Muscle layer of colon (tissue), 2 donors: ENCODE data around the gene TMEM63B.
A peak's percentile ranks its signal among the peaks of the same experiment; 100 is the strongest.

Experiments
- H3K27ac ChIP-seq: one replicate; pipeline ENCODE4 v1.7.0; 2013; ENCODE audit warnings: low read depth, mild to moderate bottlenecking, low read length, moderate library complexity
- H3K27me3 ChIP-seq, 2 donors: one replicate each; pipeline ENCODE4 v1.7.0; 2013; ENCODE audit warnings: low read length in 2 of 2, mild to moderate bottlenecking in 2 of 2; ENCODE audit not compliant: insufficient read depth in 2 of 2, control insufficient read depth in 1 of 2
- H3K36me3 ChIP-seq: one replicate; pipeline ENCODE4 v1.7.0; 2013; ENCODE audit warnings: mild to moderate bottlenecking, low read length; ENCODE audit not compliant: insufficient read depth
- H3K4me1 ChIP-seq: one replicate; pipeline ENCODE4 v1.7.0; 2013; ENCODE audit warnings: mild to moderate bottlenecking, low read length; ENCODE audit not compliant: insufficient read depth
- H3K4me3 ChIP-seq, 2 donors: one replicate each; pipeline ENCODE4 v1.7.0; 2013; ENCODE audit warnings: low read length in 2 of 2, low read depth in 1 of 2, mild to moderate bottlenecking in 1 of 2, moderate library complexity in 1 of 2
- H3K9ac ChIP-seq: one replicate; pipeline ENCODE4 v1.7.0; 2013; ENCODE audit warnings: low read length
- H3K9me3 ChIP-seq: one replicate; pipeline ENCODE4 v1.7.0; 2013; ENCODE audit warnings: mild to moderate bottlenecking, low read length
- donor health status: abdominal sarcoma.
- donor health status: Adenocarcinoma of cecum.

The TMEM63B gene

DNA sequence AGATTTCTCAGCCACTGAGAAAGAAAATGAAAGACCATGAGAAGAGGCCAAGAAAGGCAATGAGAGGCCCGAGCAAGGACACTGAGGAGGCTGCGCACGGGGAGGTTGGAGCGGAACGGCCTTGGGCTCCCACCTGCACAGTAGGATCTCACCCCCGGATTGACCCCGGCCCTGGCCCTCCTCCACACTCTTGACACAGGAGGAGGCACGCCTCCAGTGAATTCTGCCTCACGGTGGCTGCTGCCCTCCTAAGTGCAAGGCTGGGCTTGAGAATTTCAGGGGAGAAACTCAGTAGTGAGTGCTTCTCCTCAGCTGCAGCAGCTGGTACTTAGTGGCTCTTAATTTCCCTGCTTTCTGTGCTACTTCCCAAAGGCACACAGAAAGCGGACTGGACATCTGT lies 18.1 kb upstream of the TMEM63B start:
- Histone ChIP-seq H3K9me3 (no peaks in the 10 kb centered on the region), H3K27ac (no peak overlapping the region), H3K4me1 (peaks cover 5% of the 10 kb centered on the region), H3K9ac (no peak overlapping the region), H3K27me3 (no peaks in the 10 kb centered on the region), H3K36me3 (peaks cover 53% of the 10 kb centered on the region), H3K4me3 (no peak overlapping the region)

DNA sequence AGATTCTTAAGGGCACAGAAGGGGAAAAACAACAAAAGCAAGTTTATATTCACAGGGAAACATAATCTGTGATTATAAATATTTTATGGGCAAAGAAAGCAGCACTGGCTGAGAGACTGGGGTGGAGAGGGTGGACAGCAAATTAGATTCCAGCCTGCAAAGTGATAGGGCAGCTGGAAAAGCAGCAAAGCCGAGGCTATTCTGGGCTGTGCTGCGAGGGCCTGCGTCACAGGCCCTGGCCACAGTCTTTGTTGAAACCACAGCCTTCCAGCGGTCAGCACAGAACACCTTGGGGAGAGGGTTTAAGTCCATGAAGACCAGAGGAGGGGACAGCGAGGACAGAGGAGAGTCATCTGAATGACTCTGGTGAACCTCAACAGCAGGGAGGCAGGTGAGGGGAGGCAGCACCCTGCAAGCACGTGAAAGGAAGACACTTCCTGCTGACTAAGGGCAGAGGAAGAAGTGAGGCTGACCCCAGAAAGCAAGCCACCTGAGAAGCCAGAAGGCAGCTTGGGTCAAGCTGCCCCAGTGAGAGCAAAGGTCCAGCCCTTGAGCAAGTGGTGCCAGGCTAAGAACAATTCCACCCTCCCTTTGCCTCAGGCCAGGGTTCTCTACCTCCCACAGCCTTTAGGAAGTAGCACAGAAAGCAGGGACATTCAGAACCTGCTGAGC lies 17.2 kb upstream of the TMEM63B start:
- Histone ChIP-seq H3K27ac (no peak overlapping the region), H3K36me3 (peaks cover 53% of the 10 kb centered on the region), H3K9ac (no peak overlapping the region), H3K27me3 (no peaks in the 10 kb centered on the region), H3K4me3 (no peak overlapping the region), H3K9me3 (no peaks in the 10 kb centered on the region), H3K4me1 (peaks cover 1% of the 10 kb centered on the region)

GRCh38 chr6:44110966-44111365 lies 16.4 kb upstream of the TMEM63B start:
- Histone ChIP-seq H3K27me3 (no peaks in the 10 kb centered on the region), H3K4me1 (no peaks in the 10 kb centered on the region), H3K9me3 (no peaks in the 10 kb centered on the region), H3K9ac (no peak overlapping the region), H3K36me3 (peaks cover 53% of the 10 kb centered on the region), H3K27ac (no peak overlapping the region), H3K4me3 (no peak overlapping the region)

DNA sequence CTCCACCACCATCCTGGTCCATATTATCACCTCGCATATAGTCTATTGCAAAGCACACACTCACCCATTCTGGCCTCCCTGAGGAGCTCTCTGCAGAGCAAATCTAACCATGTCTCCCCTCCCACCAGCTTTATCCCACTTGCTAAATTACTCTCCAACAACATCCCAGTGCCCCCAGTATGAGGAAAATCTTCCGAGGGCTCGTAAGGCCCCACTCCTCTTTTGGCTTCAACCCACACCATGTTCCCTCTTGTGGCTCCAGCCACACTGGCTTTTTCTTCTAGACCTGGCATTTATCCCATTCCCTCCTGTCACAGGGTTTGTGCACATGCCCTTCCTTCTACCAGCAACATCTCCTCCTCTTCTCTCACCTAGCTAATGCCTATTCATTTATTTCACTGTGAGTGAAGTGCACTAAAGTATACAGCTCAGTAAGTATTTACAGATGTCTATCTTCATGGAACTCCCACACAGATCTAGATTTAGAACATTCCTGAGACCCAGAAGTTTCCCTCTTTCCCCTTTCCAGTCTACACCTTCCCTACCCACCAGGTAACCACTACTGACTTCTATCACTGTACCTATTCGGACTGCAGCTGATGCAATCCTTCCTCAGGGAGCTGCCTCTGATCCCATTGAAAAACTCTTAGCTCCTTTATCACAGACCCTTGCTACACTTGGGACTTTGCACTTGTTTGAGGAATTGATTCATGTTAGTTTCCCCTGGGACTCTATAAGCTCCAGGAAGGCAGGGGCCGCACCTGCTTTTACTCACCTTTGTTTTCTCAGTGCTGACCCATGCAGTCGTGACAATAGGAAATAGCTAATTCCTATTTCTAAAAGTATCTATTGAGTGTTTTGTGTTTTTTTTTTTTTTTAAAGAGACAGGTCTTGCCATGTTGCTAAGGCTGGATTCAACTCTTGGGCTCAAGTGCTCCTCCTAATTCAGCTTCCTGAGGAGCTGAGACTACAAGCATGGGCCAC lies 15.6 kb upstream of the TMEM63B start:
- peaks cover 7% of the 10 kb centered on the region for H3K4me1 ChIP-seq
- no peaks in the 10 kb centered on the region for H3K9me3 ChIP-seq
- no peaks in the 10 kb centered on the region for H3K27me3 ChIP-seq
- H3K36me3 ChIP-seq = peaks cover 53% of the 10 kb centered on the region
- no peak overlapping the region for H3K27ac ChIP-seq
- no peak overlapping the region for H3K4me3 ChIP-seq
- H3K9ac ChIP-seq = no peak overlapping the region

GRCh38 chr6:44113414-44113813 lies 13.9 kb upstream of the TMEM63B start:
- no peaks in the 10 kb centered on the region for H3K27me3 ChIP-seq
- H3K27ac ChIP-seq = no peak overlapping the region
- no peak overlapping the region for H3K4me3 ChIP-seq
- peaks cover 16% of the 10 kb centered on the region for H3K4me1 ChIP-seq
- peaks cover 47% of the 10 kb centered on the region for H3K36me3 ChIP-seq
- H3K9me3 ChIP-seq = no peaks in the 10 kb centered on the region
- H3K9ac ChIP-seq = no peak overlapping the region

DNA sequence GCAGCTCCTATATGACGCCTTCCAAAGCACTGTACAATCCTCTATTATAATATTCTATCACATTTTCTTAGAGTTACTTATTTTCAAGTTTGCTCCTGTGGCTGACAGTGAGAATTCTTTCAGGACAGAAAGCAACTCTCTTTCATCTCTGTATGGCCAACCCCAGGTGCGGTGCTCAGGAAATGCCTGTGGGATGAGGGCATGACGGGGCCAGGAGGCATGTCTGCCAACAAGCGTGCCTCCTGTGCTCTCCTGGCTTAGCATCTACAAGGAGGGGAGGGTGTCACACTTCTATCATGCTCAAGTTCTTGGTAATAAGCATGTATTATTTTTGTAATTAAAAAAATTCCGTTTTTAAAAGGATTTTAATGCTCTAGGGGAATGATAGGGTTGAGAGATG lies 11.5 kb upstream of the TMEM63B start:
- no peaks in the 10 kb centered on the region for H3K27me3 ChIP-seq
- peaks cover 37% of the 10 kb centered on the region for H3K36me3 ChIP-seq
- H3K4me3 ChIP-seq = no peak overlapping the region
- H3K9ac ChIP-seq = no peak overlapping the region
- H3K9me3 ChIP-seq = no peaks in the 10 kb centered on the region
- H3K4me1 ChIP-seq = peaks cover 26% of the 10 kb centered on the region
- H3K27ac ChIP-seq = no peak overlapping the region

GRCh38 chr6:44116641-44117382 lies 10.5 kb upstream of the TMEM63B start:
- no peaks in the 10 kb centered on the region for H3K27me3 ChIP-seq
- peaks cover 27% of the 10 kb centered on the region for H3K36me3 ChIP-seq
- peak overlapping the region in 1 of 2 donors; percentile 33 for H3K4me3 ChIP-seq
- no peak overlapping the region for H3K9ac ChIP-seq
- H3K9me3 ChIP-seq = no peaks in the 10 kb centered on the region
- H3K4me1 ChIP-seq = peaks cover 26% of the 10 kb centered on the region
- no peak overlapping the region for H3K27ac ChIP-seq

DNA sequence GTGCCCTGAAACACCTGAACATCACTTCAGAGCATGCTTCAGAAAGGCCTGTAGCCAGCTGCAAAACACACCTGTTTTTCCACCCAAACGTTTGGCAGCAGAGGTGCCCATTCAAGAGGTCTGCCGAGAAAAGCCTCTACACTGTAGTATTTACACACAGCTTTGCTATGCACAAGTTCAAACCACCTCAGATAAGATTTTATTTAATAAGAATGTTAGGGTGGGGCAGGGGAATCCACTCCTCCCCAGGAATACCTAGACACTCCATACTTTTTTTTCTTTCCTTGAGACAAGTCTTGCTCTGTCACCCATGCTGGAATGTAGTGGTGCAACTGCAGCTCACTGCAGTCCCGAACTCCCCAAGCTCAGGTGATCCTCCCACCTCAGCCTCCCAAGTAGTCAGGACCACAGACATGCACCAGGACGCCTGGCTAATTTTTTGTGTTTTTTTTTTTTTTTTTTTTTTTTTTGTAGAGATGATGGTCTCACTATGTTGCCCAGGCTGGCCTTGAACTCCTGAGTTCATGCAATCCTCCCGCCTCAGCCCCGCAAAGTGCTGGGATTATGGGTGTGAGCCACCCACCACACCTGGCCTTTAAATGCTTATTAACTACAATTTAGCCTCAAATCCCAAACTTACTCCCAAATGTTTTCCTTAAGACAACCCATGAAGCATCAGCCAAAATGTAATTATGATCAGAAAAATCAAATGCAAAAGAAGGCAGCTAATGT lies 9.8 kb upstream of the TMEM63B start:
- no peaks in the 10 kb centered on the region for H3K27me3 ChIP-seq
- H3K36me3 ChIP-seq = peaks cover 20% of the 10 kb centered on the region
- H3K9me3 ChIP-seq = no peaks in the 10 kb centered on the region
- no peak overlapping the region for H3K27ac ChIP-seq
- H3K4me1 ChIP-seq = peaks cover 32% of the 10 kb centered on the region
- H3K9ac ChIP-seq = no peak overlapping the region
- no peak overlapping the region for H3K4me3 ChIP-seq

DNA sequence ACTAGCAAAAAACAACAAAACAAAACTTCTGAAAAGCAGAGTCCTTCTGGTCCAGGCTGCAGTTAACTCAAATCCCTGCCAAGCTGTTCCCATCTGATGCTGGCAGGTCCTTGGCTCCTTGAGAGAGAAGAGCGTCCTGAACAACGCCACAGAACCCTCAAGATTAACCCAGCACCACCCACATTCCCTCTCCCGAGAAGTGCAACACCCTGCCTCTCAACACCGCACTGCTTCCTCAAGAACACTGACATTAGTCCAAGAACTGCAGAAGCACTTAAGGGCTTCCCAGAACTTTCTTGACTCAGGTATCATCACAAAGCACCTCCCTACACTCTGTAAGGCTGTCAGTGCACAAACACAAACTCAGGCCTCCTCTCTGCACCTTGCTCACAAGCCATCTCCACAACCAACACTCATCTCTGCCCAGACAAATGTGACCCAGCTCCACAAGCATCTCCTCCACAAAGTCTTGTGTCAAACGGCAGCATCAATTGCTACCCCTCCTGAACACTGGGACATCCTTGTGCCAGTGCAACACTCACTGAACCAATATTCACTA lies 7.6 kb upstream of the TMEM63B start:
- H3K4me3 ChIP-seq = no peak overlapping the region
- H3K4me1 ChIP-seq = peaks cover 55% of the 10 kb centered on the region
- no peak overlapping the region for H3K9ac ChIP-seq
- no peaks in the 10 kb centered on the region for H3K9me3 ChIP-seq
- H3K27me3 ChIP-seq = no peaks in the 10 kb centered on the region
- no peak overlapping the region for H3K27ac ChIP-seq
- H3K36me3 ChIP-seq = no peaks in the 10 kb centered on the region

- no peak overlapping the region for H3K9ac ChIP-seq
Observed at GRCh38 chr6:44120692-44121443, 6.5 kb upstream of the TMEM63B start.

More at GRCh38 chr6:44120692-44121443, 6.5 kb upstream of the TMEM63B start:
- Histone ChIP-seq H3K27me3 (no peaks in the 10 kb centered on the region), H3K4me3 (no peak overlapping the region), H3K27ac (no peak overlapping the region), H3K36me3 (no peaks in the 10 kb centered on the region), H3K9me3 (no peaks in the 10 kb centered on the region), H3K4me1 (peaks cover 61% of the 10 kb centered on the region)
